ENCODE measurements around the gene LOXL1.
A peak's percentile ranks its signal among the peaks of the same experiment; 100 is the strongest.

LOXL1 gene

GRCh38 chr15:73983773-73984172, 57.5 kb downstream of the LOXL1 start:
- DNase-seq = no peak

- no peak for DNase-seq
Observed at GRCh38 chr15:73984208-73984979, 58.1 kb downstream of the LOXL1 start.

GRCh38 chr15:73985101-73985873, 59.0 kb downstream of the LOXL1 start:
- DNase-seq = no peak

GRCh38 chr15:73986055-73986775, 60.0 kb downstream of the LOXL1 start:
- DNase-seq = no peak

- no peak for DNase-seq
Observed at GRCh38 chr15:73986776-73987056, 60.5 kb downstream of the LOXL1 start.

GRCh38 chr15:73987250-73987649, 61.0 kb downstream of the LOXL1 start:
- DNase-seq = no peak

GRCh38 chr15:73987681-73988444, 61.6 kb downstream of the LOXL1 start:
- no peak for DNase-seq

GRCh38 chr15:73988445-73988969, 62.2 kb downstream of the LOXL1 start:
- DNase-seq = no peak

GRCh38 chr15:73989001-73989798, 62.9 kb downstream of the LOXL1 start:
- DNase-seq = no peak

- no peak for DNase-seq
Observed at GRCh38 chr15:73990250-73991005, 64.2 kb downstream of the LOXL1 start.

GRCh38 chr15:73991260-73991659, 65.0 kb downstream of the LOXL1 start:
- no peak for DNase-seq

- DNase-seq = peak; percentile 97 to 98
Observed at GRCh38 chr15:73991726-73992593, 65.7 kb downstream of the LOXL1 start, which contains the start of gene STOML1. STOML1 (minus strand) TSS chr15:73992295; CDS start chr15:73992223, 72 bp downstream.

- peak in 1 of 2 experiments; percentile 37 for DNase-seq
Observed at GRCh38 chr15:73992594-73992898, 66.3 kb downstream of the LOXL1 start.

- DNase-seq = no peak
Observed at GRCh38 chr15:73993211-73993994, 67.1 kb downstream of the LOXL1 start.

- peak; percentile 96 to 97 for DNase-seq
Observed at GRCh38 chr15:73994413-73994883, 68.2 kb downstream of the LOXL1 start, which contains the start of gene PML. PML (plus strand) TSS chr15:73994716; CDS start chr15:73994813, 97 bp downstream.

- peak in 1 of 2 experiments; percentile 42 for DNase-seq
Observed at GRCh38 chr15:73994912-73995622, 68.8 kb downstream of the LOXL1 start.

- DNase-seq = no peak
Observed at GRCh38 chr15:73996267-73996666, 70.0 kb downstream of the LOXL1 start.

GRCh38 chr15:73996939-73997338, 70.7 kb downstream of the LOXL1 start:
- no peak for DNase-seq

Measured in activated T-cell treated with anti-CD3 and anti-CD28 coated beads, Interleukin-2, amount 50 U/mL, for 48 hours (primary cell).